Activated T-helper 17 cell treated with anti-CD3 and anti-CD28 coated beads, Interleukin-2, amount 50 U/mL, for 72 hours (primary cell): ENCODE measurements around the gene URB2. TPM values are rescaled to one million over a fixed set of nuclear protein-coding genes. Genes with fewer than 3 reads are reported as not detected.

ENCODE experiments used
- ATAC-seq: fragments of 150-1000 bp; cut with Tn5 transposase; replicated peaks from 2 replicates; pipeline ENCODE4 v1.10.0; 2021; ENCODE audit warnings: mild to moderate bottlenecking, moderate library complexity
- H3K27ac Mint-ChIP-seq: one replicate; pipeline ENCODE4 v1.8.0; 2022; ENCODE audit warnings: mixed read lengths
- H3K27me3 Mint-ChIP-seq: one replicate; pipeline ENCODE4 v1.8.0; 2022; ENCODE audit warnings: mixed read lengths
- H3K36me3 Mint-ChIP-seq: one replicate; pipeline ENCODE4 v1.8.0; 2022; ENCODE audit warnings: low read depth, mild to moderate bottlenecking, mixed read lengths
- H3K4me1 Mint-ChIP-seq: one replicate; pipeline ENCODE4 v1.8.0; 2022; ENCODE audit warnings: mixed read lengths
- H3K4me3 Mint-ChIP-seq: one replicate; pipeline ENCODE4 v1.8.0; 2022; ENCODE audit warnings: mild to moderate bottlenecking, mixed read lengths
- H3K9me3 Mint-ChIP-seq: one replicate; pipeline ENCODE4 v1.8.0; 2022; ENCODE audit warnings: mixed read lengths
- total RNA-seq, 2 donors: library from RNA; stranded (reverse); gene quantifications; one replicate each; pipeline ENCODE4 v1.2.3, GENCODE V29; 2022

URB2 gene
- total RNA-seq, 2 donors from 2014 or later = 8.6 to 19.6 TPM

GRCh38 chr1:229623838-229624237 is 2.2 kb upstream of the URB2 start:
- no peak for ATAC-seq
- Mint-ChIP-seq H3K4me3 (peak overlapping the region; percentile 92), H3K4me1 (peaks cover 52% of the 10 kb centered on the region), H3K36me3 (peaks cover 22% of the 10 kb centered on the region), H3K9me3 (no peaks in the 10 kb centered on the region), H3K27me3 (no peaks in the 10 kb centered on the region), H3K27ac (peak overlapping the region; percentile 15)

GRCh38 chr1:229624521-229625070 is 1.5 kb upstream of the URB2 start:
- Mint-ChIP-seq H3K4me1 (peaks cover 48% of the 10 kb centered on the region), H3K36me3 (peaks cover 29% of the 10 kb centered on the region), H3K27me3 (no peaks in the 10 kb centered on the region), H3K27ac (peak overlapping the region; percentile 83), H3K4me3 (peak overlapping the region; percentile 92), H3K9me3 (no peaks in the 10 kb centered on the region)
- no peak for ATAC-seq

GRCh38 chr1:229625071-229625914 is 754 bp upstream of the URB2 start:
- Mint-ChIP-seq H3K4me1 (peaks cover 41% of the 10 kb centered on the region), H3K36me3 (peaks cover 36% of the 10 kb centered on the region), H3K27me3 (no peaks in the 10 kb centered on the region)

GRCh38 chr1:229627003-229627402 is 956 bp downstream of the URB2 start:
- H3K27me3 Mint-ChIP-seq = no peaks in the 10 kb centered on the region
- H3K4me1 Mint-ChIP-seq = peaks cover 38% of the 10 kb centered on the region
- no peak for ATAC-seq
- peaks cover 50% of the 10 kb centered on the region for H3K36me3 Mint-ChIP-seq
- H3K9me3 Mint-ChIP-seq = no peaks in the 10 kb centered on the region
- H3K27ac Mint-ChIP-seq = peak overlapping the region; percentile 95
- peak overlapping the region; percentile 96 for H3K4me3 Mint-ChIP-seq

More at GRCh38 chr1:229625071-229625914, 754 bp upstream of the URB2 start:
- peak; percentile 42 for ATAC-seq
- peak overlapping the region; percentile 92 for H3K4me3 Mint-ChIP-seq
- peak overlapping the region; percentile 83 for H3K27ac Mint-ChIP-seq
- H3K9me3 Mint-ChIP-seq = no peaks in the 10 kb centered on the region

- Mint-ChIP-seq H3K4me3 (no peak overlapping the region), H3K27ac (no peak overlapping the region), H3K4me1 (peaks cover 24% of the 10 kb centered on the region), H3K9me3 (no peaks in the 10 kb centered on the region), H3K27me3 (no peaks in the 10 kb centered on the region), H3K36me3 (peaks cover 65% of the 10 kb centered on the region)
- ATAC-seq = no peak
Observed at GRCh38 chr1:229629261-229629660, 3.2 kb downstream of the URB2 start.

- H3K4me1 Mint-ChIP-seq = peaks cover 17% of the 10 kb centered on the region
- H3K36me3 Mint-ChIP-seq = peaks cover 84% of the 10 kb centered on the region
- no peak overlapping the region for H3K4me3 Mint-ChIP-seq
- no peaks in the 10 kb centered on the region for H3K27me3 Mint-ChIP-seq
- no peak overlapping the region for H3K27ac Mint-ChIP-seq
- H3K9me3 Mint-ChIP-seq = no peaks in the 10 kb centered on the region
- ATAC-seq = no peak
Observed at GRCh38 chr1:229631148-229631547, 5.1 kb downstream of the URB2 start.

- peaks cover 17% of the 10 kb centered on the region for H3K4me1 Mint-ChIP-seq
- no peak for ATAC-seq
- peaks cover 85% of the 10 kb centered on the region for H3K36me3 Mint-ChIP-seq
- no peak overlapping the region for H3K27ac Mint-ChIP-seq
- no peaks in the 10 kb centered on the region for H3K9me3 Mint-ChIP-seq
- H3K27me3 Mint-ChIP-seq = no peaks in the 10 kb centered on the region
- H3K4me3 Mint-ChIP-seq = no peak overlapping the region
Observed at GRCh38 chr1:229631966-229632365, 5.9 kb downstream of the URB2 start.

- no peak for ATAC-seq
- Mint-ChIP-seq H3K4me3 (no peak overlapping the region), H3K27ac (no peak overlapping the region), H3K9me3 (no peaks in the 10 kb centered on the region), H3K4me1 (peaks cover 6% of the 10 kb centered on the region), H3K36me3 (peaks cover 91% of the 10 kb centered on the region), H3K27me3 (no peaks in the 10 kb centered on the region)
Observed at GRCh38 chr1:229636042-229636441, 10.0 kb downstream of the URB2 start.

- no peak for ATAC-seq
- H3K4me3 Mint-ChIP-seq = no peak overlapping the region
- no peaks in the 10 kb centered on the region for H3K9me3 Mint-ChIP-seq
- no peak overlapping the region for H3K27ac Mint-ChIP-seq
- no peaks in the 10 kb centered on the region for H3K27me3 Mint-ChIP-seq
- no peaks in the 10 kb centered on the region for H3K4me1 Mint-ChIP-seq
- peaks cover 91% of the 10 kb centered on the region for H3K36me3 Mint-ChIP-seq
Observed at GRCh38 chr1:229637746-229638145, 11.7 kb downstream of the URB2 start.

GRCh38 chr1:229640455-229640854 is 14.4 kb downstream of the URB2 start:
- ATAC-seq = no peak
- peaks cover 99% of the 10 kb centered on the region for H3K36me3 Mint-ChIP-seq

GRCh38 chr1:229641306-229641705 is 15.3 kb downstream of the URB2 start:
- no peak for ATAC-seq
- H3K4me3 Mint-ChIP-seq = no peak overlapping the region
- no peak overlapping the region for H3K27ac Mint-ChIP-seq
- peaks cover 5% of the 10 kb centered on the region for H3K4me1 Mint-ChIP-seq
- peaks cover 99% of the 10 kb centered on the region for H3K36me3 Mint-ChIP-seq
- H3K27me3 Mint-ChIP-seq = no peaks in the 10 kb centered on the region
- H3K9me3 Mint-ChIP-seq = no peaks in the 10 kb centered on the region

More at GRCh38 chr1:229640455-229640854, 14.4 kb downstream of the URB2 start:
- Mint-ChIP-seq H3K27me3 (no peaks in the 10 kb centered on the region), H3K9me3 (no peaks in the 10 kb centered on the region), H3K27ac (no peak overlapping the region), H3K4me1 (peaks cover 5% of the 10 kb centered on the region), H3K4me3 (no peak overlapping the region)

GRCh38 chr1:229642376-229642775 is 16.3 kb downstream of the URB2 start:
- no peak overlapping the region for H3K4me3 Mint-ChIP-seq
- no peak for ATAC-seq
- no peak overlapping the region for H3K27ac Mint-ChIP-seq
- H3K9me3 Mint-ChIP-seq = no peaks in the 10 kb centered on the region
- H3K36me3 Mint-ChIP-seq = peaks cover 99% of the 10 kb centered on the region
- H3K27me3 Mint-ChIP-seq = no peaks in the 10 kb centered on the region
- H3K4me1 Mint-ChIP-seq = peaks cover 5% of the 10 kb centered on the region

GRCh38 chr1:229642970-229643369 is 16.9 kb downstream of the URB2 start:
- Mint-ChIP-seq H3K27ac (no peak overlapping the region), H3K9me3 (no peaks in the 10 kb centered on the region), H3K4me3 (no peak overlapping the region), H3K36me3 (peaks cover 99% of the 10 kb centered on the region), H3K27me3 (no peaks in the 10 kb centered on the region), H3K4me1 (peaks cover 5% of the 10 kb centered on the region)
- no peak for ATAC-seq

GRCh38 chr1:229643996-229644745 is 18.1 kb downstream of the URB2 start:
- peak overlapping the region; percentile 51 for H3K27ac Mint-ChIP-seq
- no peak overlapping the region for H3K4me3 Mint-ChIP-seq
- H3K27me3 Mint-ChIP-seq = no peaks in the 10 kb centered on the region
- H3K9me3 Mint-ChIP-seq = no peaks in the 10 kb centered on the region
- ATAC-seq = no peak
- H3K4me1 Mint-ChIP-seq = peaks cover 5% of the 10 kb centered on the region
- peaks cover 98% of the 10 kb centered on the region for H3K36me3 Mint-ChIP-seq
